Activated CD8-positive, alpha-beta memory T cell treated with anti-CD3 and anti-CD28 coated beads, Interleukin-2, amount 50 U/mL, for 24 hours (primary cell): ENCODE measurements around the gene MYO6.

Experiments used
- DNase-seq: peaks from one replicate; pipeline ENCODE4 v3.0.0-alpha.2; 2020; ENCODE audit errors: extremely low read depth

The MYO6 gene

DNA sequence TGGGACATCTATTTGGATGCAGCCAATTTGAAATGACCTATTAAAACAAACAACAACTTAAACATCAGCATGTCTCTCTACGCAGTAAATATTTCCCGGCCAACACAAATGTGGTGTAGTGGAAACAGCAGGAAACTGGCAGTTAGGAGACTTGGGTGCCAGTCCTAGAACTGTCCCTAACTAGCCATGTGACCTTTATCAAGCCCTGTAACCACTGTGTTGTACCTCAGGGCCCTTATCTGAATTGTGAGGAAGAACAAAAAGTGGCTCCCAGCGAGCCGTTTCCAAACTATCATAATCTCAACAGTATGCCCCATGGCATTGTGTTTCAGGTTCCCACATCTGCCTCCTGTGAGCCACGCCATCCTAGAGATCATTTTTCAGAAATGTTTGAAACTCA is 198.9 kb downstream of the MYO6 start:
- DNase-seq: no peak

GRCh38 chr6:75952128-75952527 is 203.1 kb downstream of the MYO6 start:
- no peak for DNase-seq

- no peak for DNase-seq
Observed at GRCh38 chr6:75963569-75963968, 214.5 kb downstream of the MYO6 start.

DNA sequence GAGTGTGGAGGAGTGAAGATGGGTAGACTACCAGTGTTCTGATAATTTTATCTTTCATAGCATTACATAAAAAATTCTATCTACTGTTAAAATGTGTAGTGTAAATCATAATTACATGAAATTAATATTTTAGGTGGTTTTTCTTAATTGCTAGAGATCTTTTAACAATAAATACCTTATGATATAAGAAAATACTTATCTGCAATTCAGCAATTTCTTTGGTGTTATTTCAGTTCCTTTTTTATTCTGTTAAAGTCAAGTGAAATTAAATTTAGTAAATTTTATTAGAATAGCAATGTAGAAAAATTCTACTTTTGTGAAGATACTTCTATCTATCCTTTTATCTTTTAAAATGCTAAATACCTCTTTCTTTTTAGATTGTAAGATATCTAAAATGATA is 219.1 kb downstream of the MYO6 start:
- no peak for DNase-seq
